H9 (cell line): ENCODE results near the gene TCEAL3. TPM values are rescaled to one million over a fixed set of nuclear protein-coding genes. Genes with fewer than 3 reads are reported as not detected.

Experiments used
- DNase-seq: peaks from one replicate; pipeline ENCODE4 v3.0.0-alpha.2; 2017
- H2AFZ ChIP-seq: one replicate; pipeline ENCODE4 v1.6.1; 2013; ENCODE audit warnings: mild to moderate bottlenecking, low read length, control low read depth, moderate library complexity
- H2AK5ac ChIP-seq: 2 replicates; pipeline ENCODE4 v1.6.1; 2013; ENCODE audit warnings: low read length, control low read depth, mixed read lengths; ENCODE audit not compliant: insufficient read length
- H2BK120ac ChIP-seq: one replicate; pipeline ENCODE4 v1.6.1; 2013; ENCODE audit warnings: low read depth, mild to moderate bottlenecking, low read length, control low read depth, inconsistent platforms; ENCODE audit not compliant: poor library complexity, severe bottlenecking
- H2BK12ac ChIP-seq: 2 replicates; pipeline ENCODE4 v1.6.1; 2013; ENCODE audit warnings: low read length, control low read depth, mixed read lengths, low read depth; ENCODE audit not compliant: insufficient read length
- H2BK15ac ChIP-seq: 2 replicates; pipeline ENCODE4 v1.6.1; 2013; ENCODE audit warnings: low read depth, low read length, control low read depth
- H2BK20ac ChIP-seq: one replicate; pipeline ENCODE4 v1.6.1; 2013; ENCODE audit warnings: low read depth, mild to moderate bottlenecking, low read length, control low read depth, inconsistent platforms; ENCODE audit not compliant: poor library complexity, severe bottlenecking
- H2BK5ac ChIP-seq: 2 replicates; pipeline ENCODE4 v1.6.1; 2013; ENCODE audit warnings: low read length, control low read depth, mixed read lengths; ENCODE audit not compliant: insufficient read length
- H3K14ac ChIP-seq: 2 replicates; pipeline ENCODE4 v1.6.1; 2013; ENCODE audit warnings: low read length, control low read depth; ENCODE audit not compliant: insufficient read depth
- H3K18ac ChIP-seq: 2 replicates; pipeline ENCODE4 v1.6.1; 2013; ENCODE audit warnings: low read depth, mild to moderate bottlenecking, mixed read lengths, low read length, control low read depth; ENCODE audit not compliant: insufficient read length
- H3K23ac ChIP-seq: 2 replicates; pipeline ENCODE4 v1.6.1; 2013; ENCODE audit warnings: low read length, control low read depth, mixed read lengths, low read depth; ENCODE audit not compliant: insufficient read length
- H3K23me2 ChIP-seq: 2 replicates; pipeline ENCODE4 v1.6.1; 2013; ENCODE audit warnings: low read depth, mild to moderate bottlenecking, mixed read lengths, low read length, control low read depth; ENCODE audit not compliant: insufficient read length, poor library complexity, severe bottlenecking
- H3K27ac ChIP-seq: 2 replicates; pipeline ENCODE4 v1.5.1; 2013; ENCODE audit warnings: low read length, control low read depth, mixed read lengths, low read depth; ENCODE audit not compliant: insufficient read length
- H3K27me3 ChIP-seq: 2 replicates; pipeline ENCODE4 v1.6.1; 2013; ENCODE audit warnings: low read length, control low read depth, inconsistent platforms; ENCODE audit not compliant: insufficient read depth
- H3K4ac ChIP-seq: 2 replicates; pipeline ENCODE4 v1.6.1; 2013; ENCODE audit warnings: low read depth, mild to moderate bottlenecking, control low read depth, inconsistent platforms, low read length, moderate library complexity
- H3K4me1 ChIP-seq: 2 replicates; pipeline ENCODE4 v1.6.1; 2013; ENCODE audit warnings: low read length, control low read depth, inconsistent platforms; ENCODE audit not compliant: insufficient read depth
- H3K4me2 ChIP-seq: 2 replicates; pipeline ENCODE4 v1.6.1; 2013; ENCODE audit warnings: low read length, control low read depth, mixed read lengths; ENCODE audit not compliant: insufficient read length, insufficient read depth
- H3K56ac ChIP-seq: 2 replicates; pipeline ENCODE4 v1.6.1; 2013; ENCODE audit warnings: low read depth, mild to moderate bottlenecking, mixed read lengths, low read length, control low read depth; ENCODE audit not compliant: insufficient read length
- H3K79me1 ChIP-seq: 2 replicates; pipeline ENCODE4 v1.6.1; 2013; ENCODE audit warnings: low read depth, mild to moderate bottlenecking, moderate library complexity, low read length, control low read depth, inconsistent platforms; ENCODE audit not compliant: insufficient read depth, poor library complexity, severe bottlenecking
- H3K79me2 ChIP-seq: 2 replicates; pipeline ENCODE4 v1.6.1; 2013; ENCODE audit warnings: low read length, control low read depth, inconsistent platforms; ENCODE audit not compliant: insufficient read depth
- H3K9ac ChIP-seq: 2 replicates; pipeline ENCODE4 v1.6.1; 2013; ENCODE audit warnings: low read length, control low read depth, mixed read lengths; ENCODE audit not compliant: insufficient read length; ENCODE audit errors: extremely low read depth
- H3K9me3 ChIP-seq: one replicate; pipeline ENCODE4 v1.6.1; 2013; ENCODE audit warnings: low read depth, low read length, inconsistent platforms; ENCODE audit not compliant: control insufficient read depth
- H3T11ph ChIP-seq: one replicate; pipeline ENCODE4 v1.6.1; 2013; ENCODE audit warnings: mild to moderate bottlenecking, low read length, control low read depth, inconsistent platforms
- H4K20me1 ChIP-seq: one replicate; pipeline ENCODE4 v1.6.1; 2013; ENCODE audit not compliant: control insufficient read depth, insufficient read length, insufficient read depth
- H4K5ac ChIP-seq: 2 replicates; pipeline ENCODE4 v1.6.1; 2013; ENCODE audit warnings: low read depth, mild to moderate bottlenecking, mixed read lengths, low read length, control low read depth; ENCODE audit not compliant: insufficient read length
- H4K8ac ChIP-seq: replicated peaks from 2 replicates; pipeline ENCODE4 v1.6.1; 2013; ENCODE audit warnings: low read length, control low read depth, mixed read lengths, low read depth; ENCODE audit not compliant: insufficient read length
- H4K91ac ChIP-seq: 2 replicates; pipeline ENCODE4 v1.6.1; 2013; ENCODE audit warnings: low read depth, mild to moderate bottlenecking, moderate library complexity, mixed read lengths, low read length, control low read depth; ENCODE audit not compliant: insufficient read length
- H3K27ac Mint-ChIP-seq, 3 experiments: 2 replicates in 2 of 3; 3 replicates in 1 of 3; pipeline ENCODE4 v1.8.0; 2020 to 2021; ENCODE audit warnings: mixed read lengths in 3 of 3, mild to moderate bottlenecking in 1 of 3, moderate library complexity in 1 of 3
- H3K27me3 Mint-ChIP-seq: 2 replicates; pipeline ENCODE4 v1.8.0; 2021; ENCODE audit warnings: low read depth, mild to moderate bottlenecking, moderate library complexity, mixed read lengths
- H3K36me3 Mint-ChIP-seq, 3 experiments: 2 replicates in 2 of 3; 3 replicates in 1 of 3; pipeline ENCODE4 v1.8.0; 2020 to 2021; ENCODE audit warnings: low read depth in 3 of 3, mixed read lengths in 3 of 3; ENCODE audit not compliant: insufficient read depth in 1 of 3
- H3K4me1 Mint-ChIP-seq, 2 experiments: 2 replicates each; pipeline ENCODE4 v1.8.0; 2020; ENCODE audit warnings: mixed read lengths in 2 of 2
- H3K4me3 Mint-ChIP-seq, 2 experiments: 2 replicates in 1 of 2; 3 replicates in 1 of 2; pipeline ENCODE4 v1.8.0; 2020 to 2021; ENCODE audit warnings: mild to moderate bottlenecking in 2 of 2, mixed read lengths in 2 of 2, moderate library complexity in 1 of 2
- H3K9me3 Mint-ChIP-seq, 2 experiments: 2 replicates in 1 of 2; 3 replicates in 1 of 2; pipeline ENCODE4 v1.8.0; 2020; ENCODE audit warnings: mild to moderate bottlenecking in 2 of 2, mixed read lengths in 2 of 2, moderate library complexity in 1 of 2
- WGBS: extraction: QIAGEN DNeasy Blood & Tissue Kit; methylation state at CpG from one replicate; pipeline ENCODE4 v1.1.7; 2013; ENCODE audit warnings: missing lambda C conversion rate, low lambda C conversion rate, mixed read lengths; ENCODE audit not compliant: insufficient read length; ENCODE audit errors: extremely low coverage; 5-methylcytosine and 5-hydroxymethylcytosine counted together
- total RNA-seq: library from RNA; stranded (reverse); gene quantifications from 2 replicates; pipeline ENCODE4 v1.2.1, GENCODE V29; 2021
- TF ChIP-seq, protein P1 (sequence below): fragments of 200-600 bp; sonication (generic); conservative IDR thresholded peaks from 3 replicates; pipeline ENCODE4 v1.8.0; 2021; ENCODE audit warnings: antibody characterized with exemption, mild to moderate bottlenecking

Gene TCEAL3
- total RNA-seq, 1 experiment from 2014 or later, result 11.1 TPM

DNA sequence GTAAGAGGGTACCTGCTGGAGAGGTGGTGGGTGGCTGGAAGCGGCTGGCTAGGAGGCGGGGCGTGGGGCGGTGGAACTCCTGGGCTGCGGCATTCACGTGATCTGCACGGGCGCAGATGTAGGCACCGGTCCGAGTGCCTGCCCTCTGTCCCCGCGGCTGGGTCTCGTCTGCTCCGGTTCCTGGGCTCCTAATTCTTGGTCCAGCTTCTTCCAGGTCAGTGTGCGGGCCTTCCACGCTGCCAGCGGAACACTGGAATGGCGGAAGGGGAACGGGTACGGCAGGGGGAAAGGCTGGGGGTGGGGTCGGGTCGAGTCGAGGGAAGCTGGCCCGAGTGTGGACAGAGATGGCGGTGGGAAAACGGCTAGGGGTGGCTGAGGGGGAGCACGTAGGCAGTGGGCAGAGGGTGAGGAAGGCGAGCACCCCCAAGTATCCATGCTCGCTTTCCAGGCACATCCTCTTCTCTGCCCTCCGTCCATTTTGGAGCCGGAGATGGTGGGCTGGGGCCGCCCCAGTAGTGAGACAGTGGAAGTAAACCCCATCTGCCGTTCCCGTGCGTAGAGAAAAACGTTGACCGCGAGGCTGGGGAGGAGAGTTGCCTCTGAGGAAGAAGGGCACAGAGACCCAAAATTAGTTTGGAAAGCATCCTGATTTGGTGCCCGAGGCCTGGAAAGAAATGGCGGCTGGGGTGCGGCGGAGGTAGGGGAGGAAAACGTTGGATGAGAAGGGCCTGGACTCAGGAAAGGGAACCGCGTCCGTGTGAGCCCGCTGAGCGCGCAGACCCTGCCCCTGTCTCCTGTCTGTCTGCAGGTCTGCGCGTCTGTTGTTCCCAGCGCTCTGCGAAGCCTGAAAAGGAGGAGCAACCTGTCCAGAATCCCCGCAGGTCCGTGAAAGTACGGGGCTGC is 22.1 kb upstream of the TCEAL3 start, which contains the start of gene TCEAL4:
Gene TCEAL4, plus strand, starts transcription at position 105 of the 903 bp plus-strand sequence. CDS start 1,161 bp downstream, outside the sequence.
- no peak within 1 kb of the TSS for H3K56ac ChIP-seq
- H2BK5ac ChIP-seq, result no peak within 1 kb of the TSS
- no peaks in the 10 kb centered on the region for H3K23me2 ChIP-seq
- peak within 1 kb of the TSS; percentile 56 for H4K5ac ChIP-seq
- no peaks in the 10 kb centered on the region for H3K79me1 ChIP-seq
- H3K27ac Mint-ChIP-seq, result peak within 1 kb of the TSS in 2 of 3 experiments; percentile 33 to 79; a peak in 4 of 7 replicates
- H3T11ph ChIP-seq, result no peak within 1 kb of the TSS
- TF ChIP-seq, protein P1, sequence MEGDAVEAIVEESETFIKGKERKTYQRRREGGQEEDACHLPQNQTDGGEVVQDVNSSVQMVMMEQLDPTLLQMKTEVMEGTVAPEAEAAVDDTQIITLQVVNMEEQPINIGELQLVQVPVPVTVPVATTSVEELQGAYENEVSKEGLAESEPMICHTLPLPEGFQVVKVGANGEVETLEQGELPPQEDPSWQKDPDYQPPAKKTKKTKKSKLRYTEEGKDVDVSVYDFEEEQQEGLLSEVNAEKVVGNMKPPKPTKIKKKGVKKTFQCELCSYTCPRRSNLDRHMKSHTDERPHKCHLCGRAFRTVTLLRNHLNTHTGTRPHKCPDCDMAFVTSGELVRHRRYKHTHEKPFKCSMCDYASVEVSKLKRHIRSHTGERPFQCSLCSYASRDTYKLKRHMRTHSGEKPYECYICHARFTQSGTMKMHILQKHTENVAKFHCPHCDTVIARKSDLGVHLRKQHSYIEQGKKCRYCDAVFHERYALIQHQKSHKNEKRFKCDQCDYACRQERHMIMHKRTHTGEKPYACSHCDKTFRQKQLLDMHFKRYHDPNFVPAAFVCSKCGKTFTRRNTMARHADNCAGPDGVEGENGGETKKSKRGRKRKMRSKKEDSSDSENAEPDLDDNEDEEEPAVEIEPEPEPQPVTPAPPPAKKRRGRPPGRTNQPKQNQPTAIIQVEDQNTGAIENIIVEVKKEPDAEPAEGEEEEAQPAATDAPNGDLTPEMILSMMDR, result no peak
- no peaks in the 10 kb centered on the region for H4K20me1 ChIP-seq
- no peak within 1 kb of the TSS for H2BK120ac ChIP-seq
- WGBS, result no CpG with 5 or more reads among the region's 56 CpGs
- peak within 1 kb of the TSS; percentile 30 for H2BK12ac ChIP-seq
- no peak within 1 kb of the TSS for H4K91ac ChIP-seq
- H3K4me2 ChIP-seq, result peak within 1 kb of the TSS; percentile 43
- H3K4ac ChIP-seq, result no peak within 1 kb of the TSS
- no peak within 1 kb of the TSS for H2BK15ac ChIP-seq
- peak within 1 kb of the TSS; percentile 95; the same call in 1 of the 2 replicates for H3K14ac ChIP-seq
- H3K27me3 ChIP-seq, result no peaks in the 10 kb centered on the region
- peak within 1 kb of the TSS; percentile 91 for H3K18ac ChIP-seq
- peak within 1 kb of the TSS; percentile 89 for H3K9ac ChIP-seq
- H3K27me3 Mint-ChIP-seq, result peaks cover 9% of the 10 kb centered on the region
- H3K4me1 Mint-ChIP-seq, result peaks cover 0 to 9% of the 10 kb centered on the region in 2 experiments; a peak in 2 of 4 replicates
- no peak within 1 kb of the TSS for H2BK20ac ChIP-seq
- H3K4me1 ChIP-seq, result no peaks in the 10 kb centered on the region
- peak within 1 kb of the TSS; percentile 89 to 93 for H3K4me3 Mint-ChIP-seq
- H3K9me3 Mint-ChIP-seq, result peaks cover 8 to 53% of the 10 kb centered on the region in 2 experiments; a peak in 4 of 5 replicates
- H2AK5ac ChIP-seq, result no peak within 1 kb of the TSS
- H3K79me2 ChIP-seq, result no peaks in the 10 kb centered on the region
- H3K9me3 ChIP-seq, result no peaks in the 10 kb centered on the region
- H2AFZ ChIP-seq, result peak within 1 kb of the TSS; percentile 92
- no peak within 1 kb of the TSS for H3K23ac ChIP-seq
- no peak within 1 kb of the TSS for H4K8ac ChIP-seq
- H3K36me3 Mint-ChIP-seq, result peaks cover 0 to 21% (median 11%) of the 10 kb centered on the region in 3 experiments; a peak in 5 of 7 replicates
- no peak within 1 kb of the TSS for H3K27ac ChIP-seq
- peak; percentile 83 for DNase-seq
